ENCODE measurements around the gene CFAP298.
A peak's percentile ranks its signal among the peaks of the same experiment; 100 is the strongest.
"Not testable (repeated sequence)": the region's sequence is repeated elsewhere in the genome, so short reads cannot be mapped to it uniquely, and the experiment has no call there.

The CFAP298 gene

GRCh38 chr21:32574946-32575925, 36.9 kb downstream of the CFAP298 start:
- intact Hi-C loops (cut with DNase I) = no loop called here
- DNase-seq = no peak

- intact Hi-C loops (cut with DNase I) = no loop called here
Observed at GRCh38 chr21:32572574-32573420, 39.4 kb downstream of the CFAP298 start.

GRCh38 chr21:32570456-32570855, 41.7 kb downstream of the CFAP298 start:
- DNase-seq = no peak
- intact Hi-C loops (cut with DNase I) = no loop called here

More at GRCh38 chr21:32572574-32573420, 39.4 kb downstream of the CFAP298 start:
- peak in 17 of 42 donors; percentile 11 to 60 (median 32) for DNase-seq

GRCh38 chr21:32569261-32570230, 42.6 kb downstream of the CFAP298 start:
- DNase-seq = peak; percentile 20 to 89 (median 70)
- intact Hi-C loops (cut with DNase I) = no loop called here

GRCh38 chr21:32567626-32568025, 44.6 kb downstream of the CFAP298 start:
- peak in 1 of 42 donors; percentile 39 for DNase-seq
- intact Hi-C loops (cut with DNase I) = no loop called here

- DNase-seq = peak in 1 of 42 donors; percentile 16
- intact Hi-C loops (cut with DNase I) = no loop called here
Observed at GRCh38 chr21:32566741-32567389, 45.3 kb downstream of the CFAP298 start.

- DNase-seq = peak in 1 of 42 donors; percentile 7
- intact Hi-C loops (cut with DNase I) = no loop called here
Observed at GRCh38 chr21:32565856-32566465, 46.2 kb downstream of the CFAP298 start.

- DNase-seq = no peak
- intact Hi-C loops (cut with DNase I) = no loop called here
Observed at GRCh38 chr21:32562915-32563314, 49.3 kb downstream of the CFAP298 start.

GRCh38 chr21:32562426-32562825, 49.8 kb downstream of the CFAP298 start:
- intact Hi-C loops (cut with DNase I) = no loop called here
- DNase-seq = peak in 24 of 42 donors; percentile 14 to 68 (median 32)

- intact Hi-C loops (cut with DNase I) = not testable (repeated sequence)
Observed at GRCh38 chr21:32561476-32561875, 50.7 kb downstream of the CFAP298 start.

GRCh38 chr21:32560896-32561295, 51.3 kb downstream of the CFAP298 start:
- DNase-seq = no peak
- intact Hi-C loops (cut with DNase I) = no loop called here

More at GRCh38 chr21:32561476-32561875, 50.7 kb downstream of the CFAP298 start:
- DNase-seq = not testable (repeated sequence)

- no peak for DNase-seq
- intact Hi-C loops (cut with DNase I) = no loop called here
Observed at GRCh38 chr21:32559006-32559610, 53.1 kb downstream of the CFAP298 start.

GRCh38 chr21:32558106-32558505, 54.1 kb downstream of the CFAP298 start:
- DNase-seq = peak in 1 of 42 donors; percentile 12
- intact Hi-C loops (cut with DNase I) = no loop called here

GRCh38 chr21:32554832-32555638, 57.1 kb downstream of the CFAP298 start:
- DNase-seq = peak in 1 of 42 donors; percentile 24
- intact Hi-C loops (cut with DNase I) = no loop called here

- intact Hi-C loops (cut with DNase I) = no loop called here
- DNase-seq = no peak
Observed at GRCh38 chr21:32549886-32550285, 62.3 kb downstream of the CFAP298 start.

GRCh38 chr21:32549440-32549839, 62.7 kb downstream of the CFAP298 start:
- intact Hi-C loops (cut with DNase I) = no loop called here

More at GRCh38 chr21:32549440-32549839, 62.7 kb downstream of the CFAP298 start:
- DNase-seq = no peak
